Measurements from ENCODE around the gene TOB1.

The TOB1 gene

GRCh38 chr17:50832864-50833381, 33.2 kb downstream of the TOB1 start:
- no peak for DNase-seq (ENCODE audit: low read depth in 1 of 2, low spot score in 1 of 2)

DNA sequence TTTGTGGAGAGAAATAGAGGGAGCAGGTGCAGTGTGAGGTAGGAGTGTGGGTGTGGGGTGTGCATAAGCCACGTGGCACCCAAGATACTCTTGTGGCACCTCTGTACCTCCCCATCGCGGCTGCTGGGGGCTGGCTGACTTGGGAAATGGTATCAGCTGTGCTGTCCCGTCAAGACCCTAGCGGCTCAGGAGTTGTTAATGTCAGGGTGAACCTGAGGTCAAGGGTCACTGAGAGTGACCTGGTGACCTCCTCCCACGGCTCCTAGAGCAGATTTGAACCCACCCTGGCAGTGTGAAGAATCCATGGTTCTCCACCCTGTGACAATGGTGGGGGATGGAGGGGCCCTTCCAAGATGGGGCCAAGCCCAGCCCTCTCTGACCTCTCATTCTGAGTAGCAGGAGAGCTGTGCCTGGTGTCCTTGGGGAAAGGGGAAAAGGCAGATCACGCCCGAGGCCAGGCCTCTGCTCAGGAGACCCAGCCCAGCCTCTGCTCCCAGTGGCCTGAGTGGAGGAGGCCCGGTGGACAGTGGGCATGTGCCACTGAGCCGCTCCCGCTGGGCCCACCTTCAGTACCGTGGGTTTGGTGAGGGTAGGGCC, 33.8 kb downstream of the TOB1 start:
- DNase-seq (ENCODE audit: low read depth in 1 of 2, low spot score in 1 of 2), result no peak

GRCh38 chr17:50831471-50831928, 34.7 kb downstream of the TOB1 start:
- DNase-seq (ENCODE audit: low read depth in 1 of 2, low spot score in 1 of 2), result no peak

DNA sequence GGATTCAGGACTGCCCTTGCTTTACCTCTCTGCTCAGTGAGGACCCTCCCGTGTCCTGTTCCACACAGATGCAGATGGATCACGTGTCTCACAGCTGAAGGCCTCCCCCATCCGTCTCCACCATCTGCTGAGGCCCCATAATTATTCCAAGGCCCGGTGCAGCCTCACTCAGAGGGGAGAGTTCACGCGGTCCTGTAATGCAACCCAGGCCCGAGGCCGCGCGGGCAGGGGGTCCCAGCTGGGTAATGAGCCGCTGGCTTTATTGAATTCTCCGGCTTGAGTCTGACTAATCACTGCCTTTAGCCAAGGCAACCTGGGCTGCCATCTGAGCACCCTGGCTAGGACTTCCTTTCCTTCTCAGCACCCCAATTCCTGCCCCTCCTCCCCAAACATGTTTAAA, 35.2 kb downstream of the TOB1 start:
- no peak for DNase-seq (ENCODE audit: low read depth in 1 of 2, low spot score in 1 of 2)

GRCh38 chr17:50830352-50830751, 35.8 kb downstream of the TOB1 start:
- no peak for DNase-seq (ENCODE audit: low read depth in 1 of 2, low spot score in 1 of 2)

DNA sequence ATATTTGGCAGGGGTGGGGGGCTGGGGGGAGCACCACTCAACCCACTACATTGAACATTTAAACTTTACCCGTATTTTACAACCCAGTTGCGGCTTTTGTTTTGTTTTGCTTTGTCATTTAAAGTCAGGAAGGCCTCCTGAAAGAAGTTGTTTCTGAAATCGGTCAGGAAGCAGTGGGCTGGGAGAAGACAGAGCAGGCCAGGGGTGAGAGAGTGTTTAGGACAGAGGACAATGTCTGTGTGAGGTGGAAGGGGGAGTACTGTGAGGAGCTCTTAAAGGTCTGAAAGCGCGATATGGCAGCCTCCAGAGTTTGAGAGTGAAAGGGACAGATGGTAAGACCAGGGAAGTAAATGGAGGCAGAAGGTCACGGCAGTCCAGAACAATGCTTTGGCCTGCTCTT, 36.8 kb downstream of the TOB1 start:
- no peak for DNase-seq (ENCODE audit: low read depth in 1 of 2, low spot score in 1 of 2)

DNA sequence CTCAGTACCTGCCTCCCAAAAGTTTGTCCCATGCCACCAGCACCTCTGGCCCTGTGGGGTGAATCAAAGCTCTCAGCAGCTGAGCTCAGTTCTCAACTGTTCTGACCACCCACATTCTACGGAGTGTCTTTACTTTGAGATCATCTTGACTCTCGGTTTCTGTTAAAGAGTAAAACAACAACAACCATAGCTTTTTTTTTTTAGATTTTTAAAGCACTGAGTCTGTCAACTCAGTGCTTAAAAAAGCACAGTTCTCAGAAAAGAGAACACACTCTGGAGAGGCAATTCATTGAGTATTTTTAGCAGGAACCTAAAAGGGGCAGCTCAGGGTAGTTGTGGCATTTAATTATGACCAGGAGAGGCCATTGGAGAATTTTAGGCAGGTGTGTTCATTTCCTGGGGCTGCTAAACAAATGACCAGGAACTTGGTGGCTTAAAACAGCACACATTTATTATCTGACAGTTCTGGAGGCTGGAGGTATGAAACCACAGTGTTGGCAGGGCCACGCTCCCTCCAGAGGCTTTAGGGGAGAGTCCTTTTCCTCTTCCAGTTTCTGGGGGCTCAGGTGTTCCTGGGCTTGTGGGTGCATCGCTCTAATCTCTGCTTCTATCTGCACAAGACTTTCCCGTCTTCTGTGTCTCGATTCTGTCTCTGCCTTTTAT, 37.5 kb downstream of the TOB1 start:
- no peak for DNase-seq (ENCODE audit: low read depth in 1 of 2, low spot score in 1 of 2)

GRCh38 chr17:50825188-50825587, 41.0 kb downstream of the TOB1 start:
- no peak for DNase-seq (ENCODE audit: low read depth in 1 of 2, low spot score in 1 of 2)

- DNase-seq (ENCODE audit: low read depth in 1 of 2, low spot score in 1 of 2), result no peak
Observed at GRCh38 chr17:50824429-50824828, 41.7 kb downstream of the TOB1 start.

GRCh38 chr17:50822550-50822949, 43.6 kb downstream of the TOB1 start:
- no peak for DNase-seq (ENCODE audit: low read depth in 1 of 2, low spot score in 1 of 2)

DNA sequence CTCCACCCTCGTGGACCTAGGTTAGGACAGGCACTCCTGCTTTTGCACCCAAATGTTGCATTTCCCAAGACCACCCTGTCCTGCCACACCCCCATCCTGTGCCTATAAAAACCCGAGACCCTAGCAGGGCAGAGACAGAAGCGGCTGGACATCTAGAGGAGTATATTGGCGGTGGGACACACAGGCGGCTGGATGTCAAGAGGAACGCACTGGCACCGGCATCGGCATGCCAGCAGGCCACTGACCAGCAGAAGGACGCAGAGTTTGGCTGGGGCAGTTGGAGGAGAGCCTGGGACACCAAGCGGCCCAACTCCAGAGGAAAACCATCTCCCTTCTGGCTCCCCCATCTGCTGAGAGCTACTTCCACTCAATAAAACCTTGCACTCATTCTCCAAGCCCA, 45.5 kb downstream of the TOB1 start:
- DNase-seq (ENCODE audit: low read depth in 1 of 2, low spot score in 1 of 2), result no peak

DNA sequence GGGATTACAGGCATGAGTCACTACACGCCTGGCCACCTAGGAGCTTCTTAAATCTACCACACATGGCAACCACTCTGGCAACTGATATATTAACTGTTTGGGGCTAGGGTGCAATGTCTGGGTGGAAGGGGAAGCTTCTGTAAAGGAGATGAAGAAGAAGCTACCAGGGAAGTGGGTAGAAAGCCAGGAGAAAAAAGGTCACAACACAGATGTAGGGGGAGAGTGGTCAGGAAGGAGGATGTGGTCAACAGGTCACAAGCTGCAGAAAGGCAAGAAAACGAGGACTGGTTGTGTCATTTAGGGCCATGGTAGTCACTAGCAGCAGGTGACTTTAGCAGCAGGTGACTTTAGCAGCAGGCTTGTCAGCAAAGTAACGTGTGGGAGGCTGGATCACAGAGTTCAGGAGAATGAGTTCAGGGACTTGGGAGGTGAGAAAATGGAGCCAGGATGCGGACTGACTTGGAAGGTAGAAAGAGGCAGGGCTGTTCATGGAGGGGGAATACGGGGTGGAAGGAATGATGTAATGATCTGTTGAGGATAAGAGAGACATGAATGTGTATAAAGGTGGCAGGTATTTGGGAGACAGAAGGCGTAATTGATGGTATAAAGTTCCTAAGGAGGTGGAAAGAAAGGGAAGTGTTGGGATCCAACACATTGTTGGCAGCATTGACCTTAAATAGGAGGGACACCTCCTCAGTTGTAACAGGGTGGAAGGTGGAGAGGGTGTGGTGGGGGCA, 47.1 kb downstream of the TOB1 start:
- no peak for DNase-seq (ENCODE audit: low read depth in 1 of 2, low spot score in 1 of 2)

- no peak for DNase-seq (ENCODE audit: low read depth in 1 of 2, low spot score in 1 of 2)
Observed at GRCh38 chr17:50818261-50818660, 47.9 kb downstream of the TOB1 start.

DNA sequence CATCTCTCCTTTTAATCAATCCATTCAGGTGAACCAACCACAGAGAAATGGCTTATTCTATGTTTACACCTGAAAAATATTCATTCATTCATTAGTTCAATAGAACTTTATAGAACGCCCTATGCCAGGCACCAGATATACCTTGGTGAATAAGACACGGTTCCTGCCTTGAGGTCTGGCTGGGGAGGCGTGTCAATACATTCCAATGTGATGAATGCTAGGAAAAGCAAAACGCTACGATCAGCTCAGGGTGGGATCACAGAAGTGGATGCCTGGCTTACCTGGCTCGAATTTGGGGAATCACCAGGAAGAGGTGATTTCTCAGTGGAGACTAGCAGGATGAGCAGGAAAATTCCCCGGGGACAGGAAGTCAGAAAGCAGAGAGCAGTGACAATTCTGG, 48.3 kb downstream of the TOB1 start:
- DNase-seq (ENCODE audit: low read depth in 1 of 2, low spot score in 1 of 2), result no peak

DNA sequence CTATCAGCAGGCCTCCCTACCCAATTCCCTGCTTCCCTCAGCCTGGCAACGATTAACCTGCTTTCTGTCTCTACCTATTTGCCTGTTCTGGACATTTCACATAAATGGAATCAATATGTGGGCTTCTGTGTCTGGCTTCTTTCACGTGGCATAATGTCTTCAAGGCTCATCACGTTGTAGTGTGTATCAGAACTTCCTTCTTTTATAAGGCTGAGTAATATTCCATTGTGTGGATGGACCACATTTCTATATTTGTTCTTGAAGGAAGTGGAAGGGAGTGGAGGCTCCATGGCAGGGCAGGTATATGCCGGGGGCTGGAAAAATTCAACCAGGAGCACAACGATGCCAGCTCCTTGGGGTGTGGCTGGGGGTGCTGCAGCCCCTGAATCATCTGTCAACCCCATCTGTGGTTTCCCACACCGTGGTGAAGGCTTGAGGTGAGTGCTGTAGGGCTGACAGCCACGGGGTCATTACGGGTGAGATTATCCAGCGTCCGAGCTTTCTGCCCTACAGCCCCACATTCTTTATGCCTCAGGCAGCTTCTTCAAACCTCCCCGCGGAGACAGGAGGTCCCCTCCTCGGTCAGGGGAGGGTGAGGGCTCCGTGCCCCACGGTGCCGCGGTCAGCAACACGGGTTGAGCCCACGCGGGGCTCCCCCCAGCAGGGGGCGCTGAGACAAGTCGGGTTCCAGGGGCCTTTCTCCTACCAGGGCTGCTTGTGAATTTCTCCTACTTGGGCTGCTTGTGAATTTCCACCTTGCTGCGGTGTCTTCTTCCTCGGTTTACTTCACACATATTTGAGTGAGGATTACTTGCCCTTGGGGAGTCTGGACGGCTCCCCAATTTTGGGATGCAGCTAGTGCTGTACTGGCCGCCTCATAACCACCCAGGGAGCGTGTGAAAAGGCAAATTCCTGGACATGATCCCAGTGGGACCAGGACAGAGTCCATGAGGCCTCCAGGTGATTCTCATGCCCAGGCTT, 49.1 kb downstream of the TOB1 start:
- DNase-seq (ENCODE audit: low read depth in 1 of 2, low spot score in 1 of 2), result peak; percentile 27 to 31

DNA sequence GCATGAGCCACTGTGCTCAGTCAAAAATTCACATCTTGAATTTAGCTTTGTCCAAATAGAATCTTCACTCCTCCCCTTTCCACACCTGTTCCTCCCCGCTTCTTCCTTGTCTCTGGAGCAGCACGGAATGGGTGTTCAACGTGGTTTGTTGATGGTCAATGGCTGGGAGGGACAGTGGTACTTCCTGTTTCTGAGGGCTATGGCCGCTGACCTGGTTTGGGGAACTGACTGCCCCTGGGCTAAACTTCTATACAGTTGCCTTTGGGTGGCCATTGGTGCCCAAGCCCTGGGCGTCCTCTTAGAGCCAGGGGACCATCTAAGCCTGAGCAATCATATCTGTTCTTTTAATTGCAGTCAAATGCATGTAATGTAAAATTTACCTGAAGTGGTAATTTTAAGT, 49.9 kb downstream of the TOB1 start:
- DNase-seq (ENCODE audit: low read depth in 1 of 2, low spot score in 1 of 2), result no peak

DNA sequence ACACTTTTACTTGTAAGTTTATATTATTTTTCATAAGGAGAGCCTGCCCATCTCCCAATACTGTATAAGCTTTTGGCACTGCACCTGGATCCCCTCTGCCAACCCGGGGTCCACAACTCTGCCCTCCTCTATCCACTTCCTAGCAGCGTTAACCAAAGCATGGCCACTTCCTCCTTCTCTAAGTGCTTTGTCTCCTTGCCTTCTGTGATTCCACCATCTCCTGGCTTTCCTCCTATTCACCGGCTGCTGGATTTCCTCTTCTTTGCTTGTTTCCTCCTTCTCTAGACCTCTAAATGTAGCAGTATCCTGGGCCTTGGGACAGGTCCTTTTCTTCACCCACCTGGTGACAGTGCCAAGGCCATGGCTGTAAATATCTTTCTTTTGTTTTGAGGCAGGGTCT, 50.8 kb downstream of the TOB1 start:
- DNase-seq (ENCODE audit: low read depth in 1 of 2, low spot score in 1 of 2), result no peak

DNA sequence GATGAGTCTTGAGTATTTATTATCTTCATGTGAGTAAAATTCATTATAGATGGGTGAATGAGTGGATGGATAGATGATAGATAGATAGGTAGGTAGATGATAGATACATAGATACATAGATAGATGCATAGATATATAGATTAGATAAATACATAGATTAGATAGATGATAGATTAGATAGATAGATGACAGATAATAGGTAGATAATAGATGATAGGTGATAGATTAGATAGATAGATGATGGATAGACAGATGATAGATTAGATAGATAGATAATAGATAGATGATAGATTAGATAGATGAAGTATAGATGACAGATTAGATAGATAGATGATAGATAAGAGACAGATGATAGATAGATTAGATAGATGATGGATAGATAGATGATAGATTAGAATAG, 52.6 kb downstream of the TOB1 start:
- DNase-seq (ENCODE audit: low read depth in 1 of 2, low spot score in 1 of 2), result no peak

Measured in activated T-helper 1 cell treated with anti-CD3 and anti-CD28 coated beads, Interleukin-2, amount 50 U/mL, for 16 hours (primary cell).